ENCODE results near the gene ZMIZ1. TPM values are rescaled to one million over a fixed set of nuclear protein-coding genes. Genes with fewer than 3 reads are reported as not detected.

Gene ZMIZ1
- total RNA-seq, 1 experiment from 2014 or later: 28.4 TPM

DNA sequence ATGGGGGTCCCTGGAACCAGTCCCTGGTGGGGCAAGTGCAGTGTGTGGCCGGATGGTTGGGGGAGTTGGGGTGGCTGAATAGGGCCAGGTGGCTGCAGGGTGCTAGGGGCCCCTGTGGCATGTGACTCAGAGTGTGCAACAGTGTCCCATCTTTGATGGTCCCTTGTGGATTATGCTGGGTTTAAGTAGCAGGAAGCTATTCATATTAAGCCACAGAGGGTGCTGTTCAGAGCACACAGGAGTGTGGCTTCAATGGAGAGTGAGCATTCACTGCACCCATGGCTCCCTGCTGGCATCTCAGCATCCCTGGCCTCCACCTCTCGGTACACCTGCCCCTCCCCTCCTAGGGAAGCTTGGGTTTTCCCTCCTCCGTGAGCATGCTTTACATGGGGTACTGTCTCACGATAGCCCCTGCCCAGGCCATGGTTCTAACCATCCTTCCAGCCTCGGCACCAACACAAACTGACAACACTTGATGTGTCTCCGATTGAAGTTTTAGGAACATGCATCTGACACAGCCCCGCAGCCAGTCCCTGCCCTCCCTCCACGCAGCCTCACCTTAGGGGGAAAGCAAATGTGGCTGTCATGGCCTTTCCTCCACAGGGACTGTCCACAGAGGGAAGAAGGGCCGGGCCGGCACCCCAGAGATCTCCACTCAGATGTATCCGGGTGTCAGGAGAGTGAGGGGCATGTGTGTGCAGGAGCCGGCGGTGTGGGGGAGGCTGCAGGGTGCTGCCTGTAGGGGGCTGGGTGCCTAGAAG lies 248.1 kb downstream of the ZMIZ1 start:
- Histone ChIP-seq H4K20me1 (ENCODE audit: insufficient read depth) (no peaks in the 10 kb centered on the region), H3K4me2 (ENCODE audit: low read length) (peak overlapping the region; percentile 55; the same call in 1 of the 2 replicates), H3K9me3 (ENCODE audit: control insufficient read depth in 1 of 2, insufficient read depth in 1 of 2, low read depth in 1 of 2, low read length in 2 of 2) (no peaks in the 10 kb centered on the region), H3K79me2 (ENCODE audit: insufficient read depth, low read length) (no peaks in the 10 kb centered on the region), H3K4me1 (ENCODE audit: control insufficient read depth in 1 of 2, insufficient read depth in 2 of 2, low read length in 2 of 2) (peaks cover 20 to 28% of the 10 kb centered on the region in 2 experiments), H3K9ac (ENCODE audit: low read length) (no peak overlapping the region), H3K27me3 (ENCODE audit: insufficient read depth, low read length) (no peaks in the 10 kb centered on the region), H3K27ac (ENCODE audit: low read depth, low read length) (peak overlapping the region; percentile 50; the same call in 1 of the 2 replicates), H3K4me3 (replicated peaks in 1 of 2; ENCODE audit: low read depth in 1 of 2, low read length in 2 of 2) (no peak overlapping the region), H2AFZ (ENCODE audit: low read depth, low read length, poor library complexity, severe bottlenecking) (no peak overlapping the region), H3K9me2 (ENCODE audit: insufficient read depth) (no peaks in the 10 kb centered on the region), H3K36me3 (ENCODE audit: control insufficient read depth in 1 of 2, insufficient read depth in 2 of 2, low read length in 2 of 2) (peaks cover 0 to 4% of the 10 kb centered on the region in 2 experiments; a peak in 1 of 4 replicates)
- BruUV-seq (replicated peaks): no TSS peak
- TF ChIP-seq MAX (IDR thresholded peaks at IDR 0.05) (0 out of 2 replicates have a peak, but pooled peaks have one; percentile 18), YY1 (IDR thresholded peaks at IDR 0.05; ENCODE audit: extremely low read depth, insufficient replicate concordance, low read depth, low read length) (no peak), CTCF (IDR thresholded peaks at IDR 0.05 in 2 of 3, conservative IDR thresholded peaks at IDR 0.05 in 1 of 3; ENCODE audit: borderline replicate concordance in 1 of 3, insufficient read depth in 1 of 3, low read depth in 2 of 3, low read length in 2 of 3) (0 out of 6 replicates have a peak, but pooled peaks of 1 of the 3 experiments have one; percentile 6), CBX3 (IDR thresholded peaks at IDR 0.05; ENCODE audit: low read depth) (no peak), TCF7L2 (IDR thresholded peaks at IDR 0.05; ENCODE audit: borderline replicate concordance, extremely low read depth, insufficient read depth, insufficient read length) (no peak), ELF1 (IDR thresholded peaks at IDR 0.05; ENCODE audit: borderline replicate concordance, low read depth) (no peak), FOSL1 (IDR thresholded peaks at IDR 0.05; ENCODE audit: low read depth) (no peak), EGR1 (IDR thresholded peaks at IDR 0.05; ENCODE audit: low read depth) (no peak)
- TF ChIP-seq, protein P1, sequence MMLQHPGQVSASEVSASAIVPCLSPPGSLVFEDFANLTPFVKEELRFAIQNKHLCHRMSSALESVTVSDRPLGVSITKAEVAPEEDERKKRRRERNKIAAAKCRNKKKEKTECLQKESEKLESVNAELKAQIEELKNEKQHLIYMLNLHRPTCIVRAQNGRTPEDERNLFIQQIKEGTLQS (IDR thresholded peaks at IDR 0.05): no peak
- intact Hi-C loops (cut with micrococcal nuclease): no loop called here
- CTCF ChIA-PET: no interaction called here
- RAD21 ChIA-PET (ENCODE audit: low non-redundant PET in 1 of 2, low total read pairs in 2 of 2, uncharacterized antibody in 2 of 2, unreplicated experiment in 2 of 2): no interaction called here
- POLR2A ChIA-PET: no interaction called here
- DNase-seq (ENCODE audit: low read depth, low spot score): no peak
- ATAC-seq: peak; percentile 46
